Memory B cell (primary cell): ENCODE results near the gene AP4S1.
"Not testable (repeated sequence)": the region's sequence is repeated elsewhere in the genome, so short reads cannot be mapped to it uniquely, and the experiment has no call there.

ENCODE experiments used
- ATAC-seq: fragments of 150-1000 bp; cut with Tn5 transposase; 2 replicates; pipeline ENCODE4 v1.10.0; 2021; ENCODE audit warnings: low read depth, mild to moderate bottlenecking, moderate library complexity
- DNase-seq, 2 donors: peaks; one replicate each; pipeline ENCODE4 v3.0.0; 2022; ENCODE audit warnings: low spot score in 2 of 2
- H3K27ac Mint-ChIP-seq: one replicate; pipeline ENCODE4 v1.8.0; 2022; ENCODE audit warnings: mild to moderate bottlenecking, moderate library complexity, mixed read lengths
- H3K27me3 Mint-ChIP-seq: one replicate; pipeline ENCODE4 v1.8.0; 2022; ENCODE audit warnings: mixed read lengths
- H3K36me3 Mint-ChIP-seq: one replicate; pipeline ENCODE4 v1.8.0; 2022; ENCODE audit warnings: mild to moderate bottlenecking, mixed read lengths
- H3K4me1 Mint-ChIP-seq: one replicate; pipeline ENCODE4 v1.8.0; 2022; ENCODE audit warnings: mixed read lengths
- H3K4me3 Mint-ChIP-seq: one replicate; pipeline ENCODE4 v1.8.0; 2022; ENCODE audit warnings: mild to moderate bottlenecking, moderate library complexity, mixed read lengths
- H3K9me3 Mint-ChIP-seq: one replicate; pipeline ENCODE4 v1.8.0; 2022; ENCODE audit warnings: mixed read lengths

AP4S1 gene

GRCh38 chr14:31025367-31026076 lies at the start of gene AP4S1:
TSS of gene AP4S1 (plus strand) at chr14:31025649. CDS start at chr14:31066197, 40,548 bp downstream.
- H3K4me3 Mint-ChIP-seq: peak within 1 kb of the TSS; percentile 98

GRCh38 chr14:30977752-30978151 lies 47.7 kb upstream of the AP4S1 start:
- H3K27me3 Mint-ChIP-seq: no peaks in the 10 kb centered on the region
- H3K4me1 Mint-ChIP-seq: peaks cover 23% of the 10 kb centered on the region
- ATAC-seq (no peak), DNase-seq (no peak)
- H3K9me3 Mint-ChIP-seq: no peaks in the 10 kb centered on the region
- H3K36me3 Mint-ChIP-seq: peaks cover 5% of the 10 kb centered on the region
- no peak overlapping the region for H3K27ac Mint-ChIP-seq
- no peak overlapping the region for H3K4me3 Mint-ChIP-seq

More at GRCh38 chr14:31025367-31026076, at the start of gene AP4S1:
- DNase-seq (peak; percentile 37 to 63), ATAC-seq (peak; percentile 25)
- Mint-ChIP-seq H3K27ac (peak within 1 kb of the TSS; percentile 97), H3K4me1 (peaks cover 25% of the 10 kb centered on the region), H3K27me3 (no peaks in the 10 kb centered on the region), H3K9me3 (no peaks in the 10 kb centered on the region), H3K36me3 (peaks cover 7% of the 10 kb centered on the region)

- ATAC-seq (peak; percentile 78), DNase-seq (peak; percentile 16 to 56)
- H3K27me3 Mint-ChIP-seq, H3K36me3 Mint-ChIP-seq, H3K9me3 Mint-ChIP-seq, H3K4me3 Mint-ChIP-seq, H3K27ac Mint-ChIP-seq: not testable (repeated sequence)
- peaks cover 14% of the 10 kb centered on the region for H3K4me1 Mint-ChIP-seq
Observed at GRCh38 chr14:30980106-30980704, 45.2 kb upstream of the AP4S1 start.

GRCh38 chr14:30980980-30981379 lies 44.5 kb upstream of the AP4S1 start:
- Mint-ChIP-seq H3K27me3 (no peaks in the 10 kb centered on the region), H3K9me3 (no peaks in the 10 kb centered on the region), H3K4me1 (peaks cover 10% of the 10 kb centered on the region), H3K4me3 (no peak overlapping the region), H3K36me3 (peaks cover 5% of the 10 kb centered on the region), H3K27ac (peak overlapping the region; percentile 75)
- DNase-seq (no peak), ATAC-seq (no peak)

GRCh38 chr14:30982533-30982932 lies 42.9 kb upstream of the AP4S1 start:
- ATAC-seq: peak; percentile 65

GRCh38 chr14:30983858-30984257 lies 41.6 kb upstream of the AP4S1 start:
- H3K27ac Mint-ChIP-seq: no peak overlapping the region
- no peak for DNase-seq
- ATAC-seq: no peak
- peaks cover 5% of the 10 kb centered on the region for H3K36me3 Mint-ChIP-seq
- H3K27me3 Mint-ChIP-seq: no peaks in the 10 kb centered on the region
- peaks cover 12% of the 10 kb centered on the region for H3K4me1 Mint-ChIP-seq
- no peak overlapping the region for H3K4me3 Mint-ChIP-seq
- H3K9me3 Mint-ChIP-seq: no peaks in the 10 kb centered on the region

More at GRCh38 chr14:30982533-30982932, 42.9 kb upstream of the AP4S1 start:
- peaks cover 3% of the 10 kb centered on the region for H3K36me3 Mint-ChIP-seq
- no peaks in the 10 kb centered on the region for H3K9me3 Mint-ChIP-seq
- no peak overlapping the region for H3K27ac Mint-ChIP-seq
- H3K4me1 Mint-ChIP-seq: peaks cover 9% of the 10 kb centered on the region
- DNase-seq: no peak
- H3K27me3 Mint-ChIP-seq: no peaks in the 10 kb centered on the region
- H3K4me3 Mint-ChIP-seq: no peak overlapping the region

GRCh38 chr14:30985796-30986195 lies 39.7 kb upstream of the AP4S1 start:
- DNase-seq: no peak
- no peak overlapping the region for H3K4me3 Mint-ChIP-seq
- ATAC-seq: no peak
- no peaks in the 10 kb centered on the region for H3K9me3 Mint-ChIP-seq
- H3K4me1 Mint-ChIP-seq: peaks cover 18% of the 10 kb centered on the region
- H3K36me3 Mint-ChIP-seq: peaks cover 9% of the 10 kb centered on the region
- H3K27me3 Mint-ChIP-seq: no peaks in the 10 kb centered on the region
- peak overlapping the region; percentile 60 for H3K27ac Mint-ChIP-seq

GRCh38 chr14:30988509-30988908 lies 36.9 kb upstream of the AP4S1 start:
- H3K27me3 Mint-ChIP-seq: no peaks in the 10 kb centered on the region
- H3K36me3 Mint-ChIP-seq: peaks cover 9% of the 10 kb centered on the region
- DNase-seq: no peak
- H3K27ac Mint-ChIP-seq: no peak overlapping the region
- peaks cover 20% of the 10 kb centered on the region for H3K4me1 Mint-ChIP-seq
- no peak for ATAC-seq
- no peak overlapping the region for H3K4me3 Mint-ChIP-seq
- no peaks in the 10 kb centered on the region for H3K9me3 Mint-ChIP-seq

- Mint-ChIP-seq H3K4me1 (peaks cover 28% of the 10 kb centered on the region), H3K4me3 (no peak overlapping the region), H3K27me3 (no peaks in the 10 kb centered on the region), H3K36me3 (peaks cover 7% of the 10 kb centered on the region), H3K9me3 (no peaks in the 10 kb centered on the region), H3K27ac (no peak overlapping the region)
- DNase-seq (no peak), ATAC-seq (no peak)
Observed at GRCh38 chr14:30990770-30991169, 34.7 kb upstream of the AP4S1 start.

- no peak overlapping the region for H3K4me3 Mint-ChIP-seq
- H3K27ac Mint-ChIP-seq: peak overlapping the region; percentile 82
- DNase-seq: no peak
- H3K27me3 Mint-ChIP-seq: no peaks in the 10 kb centered on the region
- peaks cover 28% of the 10 kb centered on the region for H3K4me1 Mint-ChIP-seq
- ATAC-seq: no peak
- H3K36me3 Mint-ChIP-seq: peaks cover 6% of the 10 kb centered on the region
- no peaks in the 10 kb centered on the region for H3K9me3 Mint-ChIP-seq
Observed at GRCh38 chr14:30991408-30991807, 34.0 kb upstream of the AP4S1 start.

- ATAC-seq (no peak), DNase-seq (no peak)
- no peak overlapping the region for H3K4me3 Mint-ChIP-seq
- peaks cover 28% of the 10 kb centered on the region for H3K4me1 Mint-ChIP-seq
- no peaks in the 10 kb centered on the region for H3K9me3 Mint-ChIP-seq
- H3K27me3 Mint-ChIP-seq: no peaks in the 10 kb centered on the region
- H3K27ac Mint-ChIP-seq: no peak overlapping the region
- peaks cover 10% of the 10 kb centered on the region for H3K36me3 Mint-ChIP-seq
Observed at GRCh38 chr14:30993071-30993470, 32.4 kb upstream of the AP4S1 start.

GRCh38 chr14:30994681-30995620 lies 30.5 kb upstream of the AP4S1 start:
- DNase-seq (no peak), ATAC-seq (no peak)
- H3K9me3 Mint-ChIP-seq: peaks cover 4% of the 10 kb centered on the region
- no peaks in the 10 kb centered on the region for H3K27me3 Mint-ChIP-seq
- peaks cover 13% of the 10 kb centered on the region for H3K36me3 Mint-ChIP-seq
- H3K4me1 Mint-ChIP-seq: peaks cover 21% of the 10 kb centered on the region
- H3K4me3 Mint-ChIP-seq: no peak overlapping the region
- H3K27ac Mint-ChIP-seq: peak overlapping the region; percentile 42

GRCh38 chr14:30995689-30996088 lies 29.8 kb upstream of the AP4S1 start:
- no peak for ATAC-seq
- H3K36me3 Mint-ChIP-seq: peaks cover 17% of the 10 kb centered on the region
- H3K27me3 Mint-ChIP-seq: no peaks in the 10 kb centered on the region
- peaks cover 21% of the 10 kb centered on the region for H3K4me1 Mint-ChIP-seq
- DNase-seq: no peak
- H3K27ac Mint-ChIP-seq: peak overlapping the region; percentile 42
- no peak overlapping the region for H3K4me3 Mint-ChIP-seq
- peaks cover 4% of the 10 kb centered on the region for H3K9me3 Mint-ChIP-seq
